ENCODE measurements around the gene IL18. TPM values are rescaled to one million over a fixed set of nuclear protein-coding genes. Genes with fewer than 3 reads are reported as not detected.
"Not testable (repeated sequence)": the region's sequence is repeated elsewhere in the genome, so short reads cannot be mapped to it uniquely, and the experiment has no call there.

IL18 gene
- 1.8 TPM in 2 replicates for total RNA-seq (2014; rRNA removed; shearing (Covaris generic))

GRCh38 chr11:112163875-112164685 lies at the start of gene IL18:
Gene IL18, minus strand, starts transcription at chr11:112164094. Its CDS starts 9,041 bp downstream, at chr11:112155053.
- peak; percentile 94 for DNase-seq (ENCODE audit: low spot score)

GRCh38 chr11:112212710-112213109 lies 48.8 kb upstream of the IL18 start:
- no peak for DNase-seq (ENCODE audit: low spot score)

GRCh38 chr11:112212290-112212689 lies 48.4 kb upstream of the IL18 start:
- no peak for DNase-seq (ENCODE audit: low spot score)

GRCh38 chr11:112211536-112211935 lies 47.6 kb upstream of the IL18 start:
- no peak for DNase-seq (ENCODE audit: low spot score)

GRCh38 chr11:112210890-112211289 lies 47.0 kb upstream of the IL18 start:
- no peak for DNase-seq (ENCODE audit: low spot score)

GRCh38 chr11:112206071-112206470 lies 42.2 kb upstream of the IL18 start:
- DNase-seq (ENCODE audit: low spot score): no peak

- DNase-seq (ENCODE audit: low spot score): no peak
Measured at GRCh38 chr11:112200252-112200651, 36.4 kb upstream of the IL18 start.

- DNase-seq (ENCODE audit: low spot score): not testable (repeated sequence)
Measured at GRCh38 chr11:112199101-112199500, 35.2 kb upstream of the IL18 start.

- no peak for DNase-seq (ENCODE audit: low spot score)
Measured at GRCh38 chr11:112196519-112197087, 32.7 kb upstream of the IL18 start.

GRCh38 chr11:112195951-112196351 lies 32.1 kb upstream of the IL18 start:
- DNase-seq (ENCODE audit: low spot score): peak; percentile 15

- DNase-seq (ENCODE audit: low spot score): not testable (repeated sequence)
Measured at GRCh38 chr11:112195113-112195512, 31.2 kb upstream of the IL18 start.

- no peak for DNase-seq (ENCODE audit: low spot score)
Measured at GRCh38 chr11:112186304-112186703, 22.4 kb upstream of the IL18 start.

GRCh38 chr11:112185883-112186282 lies 22.0 kb upstream of the IL18 start:
- DNase-seq (ENCODE audit: low spot score): no peak

GRCh38 chr11:112182867-112183266 lies 19.0 kb upstream of the IL18 start:
- no peak for DNase-seq (ENCODE audit: low spot score)

- DNase-seq (ENCODE audit: low spot score): no peak
Measured at GRCh38 chr11:112179601-112180000, 15.7 kb upstream of the IL18 start.

- no peak for DNase-seq (ENCODE audit: low spot score)
Measured at GRCh38 chr11:112178936-112179335, 15.0 kb upstream of the IL18 start.

GRCh38 chr11:112178428-112178827 lies 14.5 kb upstream of the IL18 start:
- no peak for DNase-seq (ENCODE audit: low spot score)

- DNase-seq (ENCODE audit: low spot score): no peak
Measured at GRCh38 chr11:112177589-112177988, 13.7 kb upstream of the IL18 start.

GRCh38 chr11:112176077-112176476 lies 12.2 kb upstream of the IL18 start:
- no peak for DNase-seq (ENCODE audit: low spot score)

GRCh38 chr11:112175599-112175952 lies 11.7 kb upstream of the IL18 start:
- DNase-seq (ENCODE audit: low spot score): no peak

GRCh38 chr11:112174789-112175598 lies 11.1 kb upstream of the IL18 start, which contains the start of gene BCO2:
Gene BCO2, plus strand, starts transcription at chr11:112175512. Its CDS starts 90 bp downstream, at chr11:112175602.
- peak; percentile 93 for DNase-seq (ENCODE audit: low spot score)

GRCh38 chr11:112173152-112173551 lies 9.3 kb upstream of the IL18 start:
- no peak for DNase-seq (ENCODE audit: low spot score)
